Measurements from ENCODE around the gene ZNF516. TPM values are rescaled to one million over a fixed set of nuclear protein-coding genes. Genes with fewer than 3 reads are reported as not detected.

The ZNF516 gene
- total and polyA plus RNA-seq, 10 of the 15 experiments (the other 5 are each of a cell fraction or from before 2014, with no cell fraction given): 2.0 to 32.0 (median 8.3) TPM

DNA sequence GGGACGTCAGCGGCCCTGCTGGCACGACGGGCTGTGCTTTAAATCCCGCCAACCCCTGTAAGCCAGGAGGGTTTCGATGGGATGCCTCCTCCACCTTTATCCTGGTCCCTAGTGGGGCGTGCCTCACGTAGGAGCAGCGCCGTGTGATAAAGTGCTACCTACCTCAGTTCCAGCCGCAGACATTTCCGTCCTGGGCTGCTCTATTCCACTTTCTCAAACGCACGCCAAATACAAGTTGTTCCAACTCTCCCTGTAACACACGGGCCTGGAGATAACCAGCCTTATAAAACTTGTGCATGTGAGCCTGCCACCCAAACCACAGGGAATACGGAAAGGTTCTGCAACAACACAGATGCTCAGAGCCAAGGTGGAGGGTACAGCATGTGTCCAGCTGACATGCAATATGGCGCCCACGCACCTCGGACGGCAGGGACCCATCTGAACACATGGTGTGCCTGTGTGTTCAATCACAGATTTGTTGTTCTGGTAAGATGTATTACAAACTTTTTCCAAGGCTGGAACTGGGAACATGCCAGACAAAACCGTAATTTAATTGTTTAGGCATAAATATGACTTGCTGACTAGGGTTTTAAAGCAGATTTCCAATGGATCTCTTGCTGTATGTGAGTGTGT, 47.7 kb downstream of the ZNF516 start:
- no peak for ATAC-seq
- H3K4me1 ChIP-seq (ENCODE audit: control insufficient read depth, insufficient read depth, low read length): peaks cover 19% of the 10 kb centered on the region
- H3K27ac ChIP-seq (ENCODE audit: control insufficient read depth, insufficient read depth): no peak overlapping the region
- H2AFZ ChIP-seq (ENCODE audit: control insufficient read depth, low read depth, low read length): no peak overlapping the region
- H3K36me3 ChIP-seq (ENCODE audit: control insufficient read depth in 2 of 2, insufficient read depth in 2 of 2, low read length in 1 of 2): peaks cover 4 to 16% of the 10 kb centered on the region in 2 experiments; a peak in 3 of 4 replicates
- ChIA-PET CTCF (no interaction called here), SMC1A (ENCODE audit: uncharacterized antibody, unreplicated experiment) (no interaction called here), RAD21 (ENCODE audit: unreplicated experiment) (no interaction called here), POLR2A (no interaction called here)
- intact Hi-C loops (cut with micrococcal nuclease; ENCODE audit: unreplicated experiment): no loop called here
- 91% methylated on average over 21 of the region's 21 CpGs for WGBS (ENCODE audit: insufficient coverage, insufficient replicate concordance, low lambda C conversion rate, missing lambda C conversion rate)
- H3K79me2 ChIP-seq (ENCODE audit: control insufficient read depth, insufficient read depth, low read length): peaks cover 55% of the 10 kb centered on the region
- H3K4me3 ChIP-seq: no peak overlapping the region
- no peaks in the 10 kb centered on the region for H3K27me3 ChIP-seq (replicated peaks in 1 of 2; ENCODE audit: control insufficient read depth in 2 of 2, insufficient read depth in 2 of 2, low read length in 1 of 2)
- no peaks in the 10 kb centered on the region; the same call in 2 of the 3 replicates for H3K9me3 ChIP-seq (replicated peaks; ENCODE audit: control insufficient read depth, insufficient read depth, low read length)
- no peak for FAIRE-seq
- no peak overlapping the region for H3K9ac ChIP-seq (ENCODE audit: control insufficient read depth, insufficient read depth, low read length)
- no TSS peak for BruUV-seq (replicated peaks)
- in situ Hi-C loops (cut with MboI): no loop called here
- peaks cover 4% of the 10 kb centered on the region; the same call in 1 of the 2 replicates for H4K20me1 ChIP-seq (ENCODE audit: control insufficient read depth, insufficient read depth)
- DNase-seq (ENCODE audit: low read depth, low spot score): no peak
- no peak overlapping the region for H3K4me2 ChIP-seq (ENCODE audit: control insufficient read depth, insufficient read depth)
- TF ChIP-seq SMC3 (IDR thresholded peaks at IDR 0.05; ENCODE audit: borderline replicate concordance, low read length) (no peak), IKZF1 (conservative IDR thresholded peaks at IDR 0.05) (no peak), ESRRA (IDR thresholded peaks at IDR 0.05; ENCODE audit: low read length) (no peak), MEF2B (IDR thresholded peaks at IDR 0.05; ENCODE audit: partially characterized antibody, poor library complexity, severe bottlenecking) (no peak), TCF7 (IDR thresholded peaks at IDR 0.05; ENCODE audit: borderline replicate concordance) (no peak), BMI1 (IDR thresholded peaks at IDR 0.05; ENCODE audit: borderline replicate concordance) (no peak), ASH2L (IDR thresholded peaks at IDR 0.05; ENCODE audit: borderline replicate concordance, low read depth) (no peak), BHLHE40 (IDR thresholded peaks at IDR 0.05; ENCODE audit: borderline replicate concordance in 1 of 2, low read depth in 2 of 2, low read length in 1 of 2) (no peak), NR2C2 (IDR thresholded peaks at IDR 0.05; ENCODE audit: borderline replicate concordance, control insufficient read depth, insufficient read length, low read depth) (no peak), ZBTB11 (CRISPR knock-in tag; IDR thresholded peaks at IDR 0.05) (no peak), RBBP5 (conservative IDR thresholded peaks at IDR 0.05) (no peak), RELA (IDR thresholded peaks at IDR 0.05; ENCODE audit: borderline replicate concordance, partially characterized antibody) (no peak)
- TF ChIP-seq, protein P1, sequence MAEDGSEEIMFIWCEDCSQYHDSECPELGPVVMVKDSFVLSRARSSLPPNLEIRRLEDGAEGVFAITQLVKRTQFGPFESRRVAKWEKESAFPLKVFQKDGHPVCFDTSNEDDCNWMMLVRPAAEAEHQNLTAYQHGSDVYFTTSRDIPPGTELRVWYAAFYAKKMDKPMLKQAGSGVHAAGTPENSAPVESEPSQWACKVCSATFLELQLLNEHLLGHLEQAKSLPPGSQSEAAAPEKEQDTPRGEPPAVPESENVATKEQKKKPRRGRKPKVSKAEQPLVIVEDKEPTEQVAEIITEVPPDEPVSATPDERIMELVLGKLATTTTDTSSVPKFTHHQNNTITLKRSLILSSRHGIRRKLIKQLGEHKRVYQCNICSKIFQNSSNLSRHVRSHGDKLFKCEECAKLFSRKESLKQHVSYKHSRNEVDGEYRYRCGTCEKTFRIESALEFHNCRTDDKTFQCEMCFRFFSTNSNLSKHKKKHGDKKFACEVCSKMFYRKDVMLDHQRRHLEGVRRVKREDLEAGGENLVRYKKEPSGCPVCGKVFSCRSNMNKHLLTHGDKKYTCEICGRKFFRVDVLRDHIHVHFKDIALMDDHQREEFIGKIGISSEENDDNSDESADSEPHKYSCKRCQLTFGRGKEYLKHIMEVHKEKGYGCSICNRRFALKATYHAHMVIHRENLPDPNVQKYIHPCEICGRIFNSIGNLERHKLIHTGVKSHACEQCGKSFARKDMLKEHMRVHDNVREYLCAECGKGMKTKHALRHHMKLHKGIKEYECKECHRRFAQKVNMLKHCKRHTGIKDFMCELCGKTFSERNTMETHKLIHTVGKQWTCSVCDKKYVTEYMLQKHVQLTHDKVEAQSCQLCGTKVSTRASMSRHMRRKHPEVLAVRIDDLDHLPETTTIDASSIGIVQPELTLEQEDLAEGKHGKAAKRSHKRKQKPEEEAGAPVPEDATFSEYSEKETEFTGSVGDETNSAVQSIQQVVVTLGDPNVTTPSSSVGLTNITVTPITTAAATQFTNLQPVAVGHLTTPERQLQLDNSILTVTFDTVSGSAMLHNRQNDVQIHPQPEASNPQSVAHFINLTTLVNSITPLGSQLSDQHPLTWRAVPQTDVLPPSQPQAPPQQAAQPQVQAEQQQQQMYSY (CRISPR knock-in tag; IDR thresholded peaks at IDR 0.05): no peak
- TF ChIP-seq, protein P2, sequence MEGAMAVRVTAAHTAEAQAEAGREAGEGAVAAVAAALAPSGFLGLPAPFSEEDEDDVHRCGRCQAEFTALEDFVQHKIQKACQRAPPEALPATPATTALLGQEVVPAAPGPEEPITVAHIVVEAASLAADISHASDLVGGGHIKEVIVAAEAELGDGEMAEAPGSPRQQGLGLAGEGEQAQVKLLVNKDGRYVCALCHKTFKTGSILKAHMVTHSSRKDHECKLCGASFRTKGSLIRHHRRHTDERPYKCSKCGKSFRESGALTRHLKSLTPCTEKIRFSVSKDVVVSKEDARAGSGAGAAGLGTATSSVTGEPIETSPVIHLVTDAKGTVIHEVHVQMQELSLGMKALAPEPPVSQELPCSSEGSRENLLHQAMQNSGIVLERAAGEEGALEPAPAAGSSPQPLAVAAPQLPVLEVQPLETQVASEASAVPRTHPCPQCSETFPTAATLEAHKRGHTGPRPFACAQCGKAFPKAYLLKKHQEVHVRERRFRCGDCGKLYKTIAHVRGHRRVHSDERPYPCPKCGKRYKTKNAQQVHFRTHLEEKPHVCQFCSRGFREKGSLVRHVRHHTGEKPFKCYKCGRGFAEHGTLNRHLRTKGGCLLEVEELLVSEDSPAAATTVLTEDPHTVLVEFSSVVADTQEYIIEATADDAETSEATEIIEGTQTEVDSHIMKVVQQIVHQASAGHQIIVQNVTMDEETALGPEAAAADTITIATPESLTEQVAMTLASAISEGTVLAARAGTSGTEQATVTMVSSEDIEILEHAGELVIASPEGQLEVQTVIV (IDR thresholded peaks at IDR 0.05; ENCODE audit: borderline replicate concordance, partially characterized antibody): no peak

All from GM12878 (cell line).